ENCODE results near the gene LCE5A.

DNA sequence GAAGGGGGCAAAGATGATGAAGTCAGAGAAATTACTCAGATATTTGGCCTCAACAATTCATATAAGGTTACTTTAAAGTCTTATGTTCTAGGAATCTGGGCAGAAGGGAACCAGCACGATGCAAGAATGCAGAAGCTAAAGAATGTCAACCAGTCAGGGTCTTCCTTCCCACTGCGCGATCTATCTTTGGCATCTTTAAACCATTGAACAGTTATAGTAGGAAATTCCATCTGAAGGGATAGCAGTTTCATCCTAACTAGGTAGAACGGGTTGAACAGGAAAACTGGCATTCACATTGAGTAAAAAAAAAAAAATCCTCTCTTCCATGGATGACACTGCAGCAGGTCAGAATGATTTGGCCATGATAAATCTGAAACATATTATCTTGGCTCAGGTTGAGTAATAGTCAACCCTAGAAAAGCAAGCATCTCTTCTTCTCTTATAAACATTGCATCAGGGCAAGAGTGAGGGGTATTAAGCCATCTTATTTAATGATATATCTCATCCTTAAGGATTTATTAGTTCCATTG is 10.0 kb downstream of the LCE5A start:
- peak in 1 of 2 donors; percentile 19 for TF ChIP-seq POLR2AphosphoS5 (IDR thresholded peaks at IDR 0.05; ENCODE audit: insufficient read depth in 1 of 2, low read depth in 1 of 2)
- TF ChIP-seq POLR2A (IDR thresholded peaks at IDR 0.05) = no peak
